ENCODE measurements around the gene CRB3. TPM values are rescaled to one million over a fixed set of nuclear protein-coding genes. Genes with fewer than 3 reads are reported as not detected.

The CRB3 gene
- total and polyA plus RNA-seq, 4 donors: 19.2 to 38.7 (median 28.9) TPM

GRCh38 chr19:6440905-6441304 lies 23.2 kb upstream of the CRB3 start:
- DNase-seq (ENCODE audit: low spot score): no peak
- no peak overlapping the region for H3K27ac ChIP-seq (ENCODE audit: low read depth in 1 of 2, low read length in 2 of 2)
- no peaks in the 10 kb centered on the region for H3K9me3 ChIP-seq (ENCODE audit: control insufficient read depth in 4 of 4, low read length in 3 of 4)
- H3K9ac ChIP-seq (ENCODE audit: low read depth in 1 of 2, low read length in 2 of 2): no peak overlapping the region
- no peaks in the 10 kb centered on the region for H3K27me3 ChIP-seq (ENCODE audit: control insufficient read depth in 4 of 4, insufficient read depth in 4 of 4, low read length in 3 of 4)
- TF ChIP-seq, protein P1, sequence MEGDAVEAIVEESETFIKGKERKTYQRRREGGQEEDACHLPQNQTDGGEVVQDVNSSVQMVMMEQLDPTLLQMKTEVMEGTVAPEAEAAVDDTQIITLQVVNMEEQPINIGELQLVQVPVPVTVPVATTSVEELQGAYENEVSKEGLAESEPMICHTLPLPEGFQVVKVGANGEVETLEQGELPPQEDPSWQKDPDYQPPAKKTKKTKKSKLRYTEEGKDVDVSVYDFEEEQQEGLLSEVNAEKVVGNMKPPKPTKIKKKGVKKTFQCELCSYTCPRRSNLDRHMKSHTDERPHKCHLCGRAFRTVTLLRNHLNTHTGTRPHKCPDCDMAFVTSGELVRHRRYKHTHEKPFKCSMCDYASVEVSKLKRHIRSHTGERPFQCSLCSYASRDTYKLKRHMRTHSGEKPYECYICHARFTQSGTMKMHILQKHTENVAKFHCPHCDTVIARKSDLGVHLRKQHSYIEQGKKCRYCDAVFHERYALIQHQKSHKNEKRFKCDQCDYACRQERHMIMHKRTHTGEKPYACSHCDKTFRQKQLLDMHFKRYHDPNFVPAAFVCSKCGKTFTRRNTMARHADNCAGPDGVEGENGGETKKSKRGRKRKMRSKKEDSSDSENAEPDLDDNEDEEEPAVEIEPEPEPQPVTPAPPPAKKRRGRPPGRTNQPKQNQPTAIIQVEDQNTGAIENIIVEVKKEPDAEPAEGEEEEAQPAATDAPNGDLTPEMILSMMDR (IDR thresholded peaks at IDR 0.05; ENCODE audit: low read depth, low read length, missing input control): no peak
- TF ChIP-seq TAF1 (conservative IDR thresholded peaks at IDR 0.05): no peak
- no peak for TF ChIP-seq RAD21 (IDR thresholded peaks at IDR 0.05)
- no peak for TF ChIP-seq HNF4A (conservative IDR thresholded peaks at IDR 0.05)
- TF ChIP-seq, protein P2, sequence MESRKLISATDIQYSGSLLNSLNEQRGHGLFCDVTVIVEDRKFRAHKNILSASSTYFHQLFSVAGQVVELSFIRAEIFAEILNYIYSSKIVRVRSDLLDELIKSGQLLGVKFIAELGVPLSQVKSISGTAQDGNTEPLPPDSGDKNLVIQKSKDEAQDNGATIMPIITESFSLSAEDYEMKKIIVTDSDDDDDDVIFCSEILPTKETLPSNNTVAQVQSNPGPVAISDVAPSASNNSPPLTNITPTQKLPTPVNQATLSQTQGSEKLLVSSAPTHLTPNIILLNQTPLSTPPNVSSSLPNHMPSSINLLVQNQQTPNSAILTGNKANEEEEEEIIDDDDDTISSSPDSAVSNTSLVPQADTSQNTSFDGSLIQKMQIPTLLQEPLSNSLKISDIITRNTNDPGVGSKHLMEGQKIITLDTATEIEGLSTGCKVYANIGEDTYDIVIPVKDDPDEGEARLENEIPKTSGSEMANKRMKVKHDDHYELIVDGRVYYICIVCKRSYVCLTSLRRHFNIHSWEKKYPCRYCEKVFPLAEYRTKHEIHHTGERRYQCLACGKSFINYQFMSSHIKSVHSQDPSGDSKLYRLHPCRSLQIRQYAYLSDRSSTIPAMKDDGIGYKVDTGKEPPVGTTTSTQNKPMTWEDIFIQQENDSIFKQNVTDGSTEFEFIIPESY (IDR thresholded peaks at IDR 0.05): no peak
- TF ChIP-seq SP1 (IDR thresholded peaks at IDR 0.05): no peak
- no peak for TF ChIP-seq YY1 (IDR thresholded peaks at IDR 0.05)
- no peak for TF ChIP-seq JUND (IDR thresholded peaks at IDR 0.05)
- TF ChIP-seq, protein P3, sequence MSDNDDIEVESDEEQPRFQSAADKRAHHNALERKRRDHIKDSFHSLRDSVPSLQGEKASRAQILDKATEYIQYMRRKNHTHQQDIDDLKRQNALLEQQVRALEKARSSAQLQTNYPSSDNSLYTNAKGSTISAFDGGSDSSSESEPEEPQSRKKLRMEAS (IDR thresholded peaks at IDR 0.05): no peak
- TF ChIP-seq EGR1 (IDR thresholded peaks at IDR 0.05; ENCODE audit: low read depth in 2 of 2): no peak
- no peak overlapping the region for H3K4me3 ChIP-seq (ENCODE audit: low read depth in 1 of 3, low read length in 3 of 3)
- peaks cover 0 to 9% (median 2%) of the 10 kb centered on the region in 4 donors for H3K36me3 ChIP-seq (ENCODE audit: control insufficient read depth in 4 of 4, insufficient read depth in 3 of 4, low read depth in 1 of 4, low read length in 3 of 4)
- 89% methylated on average over 3 of the region's 3 CpGs for WGBS
- no peaks in the 10 kb centered on the region for H3K4me1 ChIP-seq (ENCODE audit: control insufficient read depth in 4 of 4, insufficient read depth in 4 of 4, low read length in 3 of 4)

DNA sequence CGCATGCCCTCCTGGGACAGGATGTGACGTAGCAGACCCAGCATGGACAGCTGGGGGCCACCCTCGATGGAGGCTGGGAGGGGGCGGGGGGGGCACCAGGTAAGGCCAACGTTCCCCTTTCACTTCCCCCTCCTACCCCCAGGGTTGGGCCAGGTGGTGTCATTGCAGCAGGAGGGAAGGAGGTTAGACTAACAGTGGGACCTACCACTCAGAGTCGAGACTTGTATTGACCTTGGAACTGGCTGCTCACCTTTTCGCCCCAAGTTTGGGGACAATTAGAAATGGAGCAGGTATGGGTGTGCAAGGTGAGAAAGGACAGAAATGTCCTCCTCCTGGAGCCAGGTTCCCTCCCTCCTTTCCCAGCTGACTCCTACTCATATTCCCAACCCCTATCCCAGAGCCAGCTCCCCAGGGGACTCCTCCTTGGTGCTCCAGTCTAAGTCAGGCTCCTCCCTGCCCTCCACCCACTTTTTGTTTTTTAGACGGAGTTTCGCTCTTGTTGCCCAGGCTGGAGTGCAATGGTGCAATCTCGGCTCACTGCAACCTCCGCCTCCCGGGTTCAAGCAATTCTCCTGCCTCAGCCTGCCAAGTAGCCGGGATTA lies 21.9 kb upstream of the CRB3 start:
- no peaks in the 10 kb centered on the region for H3K9me3 ChIP-seq (ENCODE audit: control insufficient read depth in 4 of 4, low read length in 3 of 4)
- 93% methylated on average over 13 of the region's 13 CpGs for WGBS
- H3K4me1 ChIP-seq (ENCODE audit: control insufficient read depth in 4 of 4, insufficient read depth in 4 of 4, low read length in 3 of 4): no peaks in the 10 kb centered on the region
- H3K36me3 ChIP-seq (ENCODE audit: control insufficient read depth in 4 of 4, insufficient read depth in 3 of 4, low read depth in 1 of 4, low read length in 3 of 4): peaks cover 0 to 15% (median 4%) of the 10 kb centered on the region in 4 donors
- TF ChIP-seq YY1 (IDR thresholded peaks at IDR 0.05) (no peak), GABPA (IDR thresholded peaks at IDR 0.05 in 1 of 2, conservative IDR thresholded peaks at IDR 0.05 in 1 of 2) (no peak), NR2F2 (IDR thresholded peaks at IDR 0.05) (no peak), HNF4G (IDR thresholded peaks at IDR 0.05) (no peak), JUND (IDR thresholded peaks at IDR 0.05) (no peak), FOXA2 (IDR thresholded peaks at IDR 0.05) (no peak), RXRA (IDR thresholded peaks at IDR 0.05) (no peak), TAF1 (conservative IDR thresholded peaks at IDR 0.05) (no peak), FOXA1 (IDR thresholded peaks at IDR 0.05) (no peak), SP1 (IDR thresholded peaks at IDR 0.05) (no peak), RAD21 (IDR thresholded peaks at IDR 0.05) (no peak), EGR1 (IDR thresholded peaks at IDR 0.05; ENCODE audit: low read depth in 2 of 2) (no peak)
- TF ChIP-seq, protein P3 (IDR thresholded peaks at IDR 0.05): no peak
- TF ChIP-seq, protein P4, sequence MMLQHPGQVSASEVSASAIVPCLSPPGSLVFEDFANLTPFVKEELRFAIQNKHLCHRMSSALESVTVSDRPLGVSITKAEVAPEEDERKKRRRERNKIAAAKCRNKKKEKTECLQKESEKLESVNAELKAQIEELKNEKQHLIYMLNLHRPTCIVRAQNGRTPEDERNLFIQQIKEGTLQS (IDR thresholded peaks at IDR 0.05): no peak
- TF ChIP-seq, protein P5, sequence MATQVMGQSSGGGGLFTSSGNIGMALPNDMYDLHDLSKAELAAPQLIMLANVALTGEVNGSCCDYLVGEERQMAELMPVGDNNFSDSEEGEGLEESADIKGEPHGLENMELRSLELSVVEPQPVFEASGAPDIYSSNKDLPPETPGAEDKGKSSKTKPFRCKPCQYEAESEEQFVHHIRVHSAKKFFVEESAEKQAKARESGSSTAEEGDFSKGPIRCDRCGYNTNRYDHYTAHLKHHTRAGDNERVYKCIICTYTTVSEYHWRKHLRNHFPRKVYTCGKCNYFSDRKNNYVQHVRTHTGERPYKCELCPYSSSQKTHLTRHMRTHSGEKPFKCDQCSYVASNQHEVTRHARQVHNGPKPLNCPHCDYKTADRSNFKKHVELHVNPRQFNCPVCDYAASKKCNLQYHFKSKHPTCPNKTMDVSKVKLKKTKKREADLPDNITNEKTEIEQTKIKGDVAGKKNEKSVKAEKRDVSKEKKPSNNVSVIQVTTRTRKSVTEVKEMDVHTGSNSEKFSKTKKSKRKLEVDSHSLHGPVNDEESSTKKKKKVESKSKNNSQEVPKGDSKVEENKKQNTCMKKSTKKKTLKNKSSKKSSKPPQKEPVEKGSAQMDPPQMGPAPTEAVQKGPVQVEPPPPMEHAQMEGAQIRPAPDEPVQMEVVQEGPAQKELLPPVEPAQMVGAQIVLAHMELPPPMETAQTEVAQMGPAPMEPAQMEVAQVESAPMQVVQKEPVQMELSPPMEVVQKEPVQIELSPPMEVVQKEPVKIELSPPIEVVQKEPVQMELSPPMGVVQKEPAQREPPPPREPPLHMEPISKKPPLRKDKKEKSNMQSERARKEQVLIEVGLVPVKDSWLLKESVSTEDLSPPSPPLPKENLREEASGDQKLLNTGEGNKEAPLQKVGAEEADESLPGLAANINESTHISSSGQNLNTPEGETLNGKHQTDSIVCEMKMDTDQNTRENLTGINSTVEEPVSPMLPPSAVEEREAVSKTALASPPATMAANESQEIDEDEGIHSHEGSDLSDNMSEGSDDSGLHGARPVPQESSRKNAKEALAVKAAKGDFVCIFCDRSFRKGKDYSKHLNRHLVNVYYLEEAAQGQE (IDR thresholded peaks at IDR 0.05): no peak
- TF ChIP-seq, protein P2 (IDR thresholded peaks at IDR 0.05): no peak
- TF ChIP-seq, protein P1 (IDR thresholded peaks at IDR 0.05; ENCODE audit: low read depth, low read length, missing input control): no peak
- H3K27me3 ChIP-seq (ENCODE audit: control insufficient read depth in 4 of 4, insufficient read depth in 4 of 4, low read length in 3 of 4): no peaks in the 10 kb centered on the region
- no peak for DNase-seq (ENCODE audit: low spot score)
- no peak overlapping the region for H3K4me3 ChIP-seq (ENCODE audit: low read depth in 1 of 3, low read length in 3 of 3)
- H3K27ac ChIP-seq (ENCODE audit: low read depth in 1 of 2, low read length in 2 of 2): no peak overlapping the region
- no peak overlapping the region for H3K9ac ChIP-seq (ENCODE audit: low read depth in 1 of 2, low read length in 2 of 2)

Measured in liver (tissue), 9 donors.